DOHH2 (cell line): Measurements from ENCODE around the gene MINAR1.

Experiments used
- EZH2phosphoT487 ChIP-seq: fragments of 200-600 bp; sonication (generic); IDR thresholded peaks from 2 replicates; pipeline ENCODE4 v1.6.1; 2017; ENCODE audit warnings: borderline replicate concordance, mild to moderate bottlenecking, antibody characterized with exemption, low read length, moderate library complexity, mixed read lengths
- TF ChIP-seq, protein P1 (sequence below): fragments of 200-600 bp; sonication (generic); IDR thresholded peaks from one replicate; pipeline ENCODE4 v1.5.1; 2014; ENCODE audit warnings: antibody characterized with exemption, mild to moderate bottlenecking, low read depth, low read length; ENCODE audit not compliant: poor library complexity, severe bottlenecking

DNA sequence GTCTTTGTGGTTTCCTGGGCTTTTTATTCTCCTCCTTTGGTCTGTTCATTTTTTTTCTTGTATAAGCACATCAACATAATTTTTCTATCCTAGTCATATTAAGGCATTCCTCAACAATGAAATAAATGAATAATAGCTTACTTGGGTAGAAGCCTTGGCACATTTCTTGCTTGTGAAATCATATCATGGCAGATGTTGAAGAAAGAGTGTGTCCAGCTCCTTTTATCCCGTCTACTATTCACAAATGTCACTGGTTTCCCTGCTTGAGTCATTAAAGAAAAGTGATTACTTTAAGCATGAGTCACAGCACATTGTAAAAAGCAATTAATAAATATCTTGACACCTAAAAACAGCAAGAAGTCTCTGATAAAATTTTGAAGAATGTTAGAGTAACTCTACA lies 42.1 kb downstream of the MINAR1 start:
- TF ChIP-seq, protein P1, sequence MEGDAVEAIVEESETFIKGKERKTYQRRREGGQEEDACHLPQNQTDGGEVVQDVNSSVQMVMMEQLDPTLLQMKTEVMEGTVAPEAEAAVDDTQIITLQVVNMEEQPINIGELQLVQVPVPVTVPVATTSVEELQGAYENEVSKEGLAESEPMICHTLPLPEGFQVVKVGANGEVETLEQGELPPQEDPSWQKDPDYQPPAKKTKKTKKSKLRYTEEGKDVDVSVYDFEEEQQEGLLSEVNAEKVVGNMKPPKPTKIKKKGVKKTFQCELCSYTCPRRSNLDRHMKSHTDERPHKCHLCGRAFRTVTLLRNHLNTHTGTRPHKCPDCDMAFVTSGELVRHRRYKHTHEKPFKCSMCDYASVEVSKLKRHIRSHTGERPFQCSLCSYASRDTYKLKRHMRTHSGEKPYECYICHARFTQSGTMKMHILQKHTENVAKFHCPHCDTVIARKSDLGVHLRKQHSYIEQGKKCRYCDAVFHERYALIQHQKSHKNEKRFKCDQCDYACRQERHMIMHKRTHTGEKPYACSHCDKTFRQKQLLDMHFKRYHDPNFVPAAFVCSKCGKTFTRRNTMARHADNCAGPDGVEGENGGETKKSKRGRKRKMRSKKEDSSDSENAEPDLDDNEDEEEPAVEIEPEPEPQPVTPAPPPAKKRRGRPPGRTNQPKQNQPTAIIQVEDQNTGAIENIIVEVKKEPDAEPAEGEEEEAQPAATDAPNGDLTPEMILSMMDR = no peak
- no peak for TF ChIP-seq EZH2phosphoT487
